Measurements from ENCODE around the gene GPS1.

The GPS1 gene

DNA sequence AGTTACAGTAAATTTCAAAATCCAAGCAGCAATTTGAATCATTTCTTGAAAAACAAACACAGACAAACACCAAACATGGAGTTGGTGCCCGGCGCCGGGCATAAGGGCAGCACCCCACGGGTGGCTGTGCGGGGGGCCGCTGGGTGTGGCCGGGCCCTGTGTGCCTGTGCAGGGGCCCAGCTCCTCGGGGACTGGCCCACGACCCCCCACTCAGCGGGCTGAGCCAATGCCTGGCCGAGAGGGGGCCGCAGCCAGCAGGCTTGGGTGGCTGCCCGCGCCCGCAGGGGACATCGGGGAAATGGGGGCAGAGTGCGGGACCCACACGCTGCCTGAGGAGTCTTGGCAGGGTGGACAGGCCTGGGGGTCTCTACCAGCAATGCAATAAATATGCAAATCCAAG lies 26.7 kb downstream of the GPS1 start:
- DNase-seq (ENCODE audit: low read depth in 3 of 3), result no peak

DNA sequence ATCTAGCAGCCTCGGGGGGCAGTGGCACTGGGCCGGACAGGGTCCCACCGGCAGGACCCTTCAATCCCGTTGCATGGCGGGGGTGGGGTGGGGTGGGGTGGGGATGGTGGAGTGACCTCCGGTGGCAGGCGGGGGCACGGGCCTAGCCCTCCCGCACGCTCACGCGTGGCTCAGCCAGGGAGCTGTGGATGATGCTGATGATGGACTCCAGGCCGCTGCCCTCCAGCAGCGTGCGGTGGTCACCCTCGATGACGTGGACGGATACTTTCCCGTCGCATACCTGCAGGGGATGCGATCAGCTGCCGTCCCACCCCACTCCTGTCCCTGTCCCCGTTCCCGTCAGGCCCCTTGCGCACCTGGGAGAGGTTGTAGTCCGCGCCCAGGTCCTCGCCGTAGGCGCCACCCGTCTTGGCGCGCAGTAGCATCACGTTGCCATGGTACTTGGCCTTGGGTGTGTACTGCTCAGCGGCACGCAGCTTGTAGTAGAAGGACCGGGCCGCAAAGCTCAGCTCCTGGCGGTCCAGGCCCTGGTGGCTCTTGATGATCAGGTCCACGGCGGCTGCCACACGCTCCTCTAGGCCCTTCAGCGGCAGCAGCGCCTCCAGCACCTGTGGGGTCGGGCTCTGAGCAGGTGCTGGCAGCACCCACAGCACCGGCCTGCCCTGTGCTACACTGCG lies 27.4 kb downstream of the GPS1 start:
- no peak for DNase-seq (ENCODE audit: low read depth in 3 of 3)

- no peak for DNase-seq (ENCODE audit: low read depth in 3 of 3)
Observed at GRCh38 chr17:82080048-82080788, 28.5 kb downstream of the GPS1 start.

GRCh38 chr17:82080789-82081464 lies 29.2 kb downstream of the GPS1 start:
- DNase-seq (ENCODE audit: low read depth in 3 of 3), result no peak

DNA sequence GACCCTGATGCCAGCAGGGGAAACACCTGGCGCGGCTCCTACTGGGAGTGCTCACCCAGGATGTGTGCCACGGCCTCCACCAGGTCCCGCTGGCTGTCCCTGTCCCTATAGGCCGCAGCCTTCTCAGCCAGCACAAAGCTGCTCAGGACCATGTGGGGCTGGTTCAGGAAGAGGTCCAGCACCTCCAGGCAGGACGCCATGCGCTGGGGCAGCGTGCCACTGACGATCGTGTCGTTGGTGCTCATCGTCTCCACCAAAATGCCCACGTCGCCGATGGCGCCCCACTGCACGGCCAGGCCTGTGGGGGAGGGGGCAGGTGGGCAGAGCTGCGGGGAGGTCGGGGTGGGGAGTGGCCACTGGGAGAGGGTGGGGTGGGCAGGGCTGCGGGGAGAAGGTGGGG lies 29.8 kb downstream of the GPS1 start:
- no peak for DNase-seq (ENCODE audit: low read depth in 3 of 3)

DNA sequence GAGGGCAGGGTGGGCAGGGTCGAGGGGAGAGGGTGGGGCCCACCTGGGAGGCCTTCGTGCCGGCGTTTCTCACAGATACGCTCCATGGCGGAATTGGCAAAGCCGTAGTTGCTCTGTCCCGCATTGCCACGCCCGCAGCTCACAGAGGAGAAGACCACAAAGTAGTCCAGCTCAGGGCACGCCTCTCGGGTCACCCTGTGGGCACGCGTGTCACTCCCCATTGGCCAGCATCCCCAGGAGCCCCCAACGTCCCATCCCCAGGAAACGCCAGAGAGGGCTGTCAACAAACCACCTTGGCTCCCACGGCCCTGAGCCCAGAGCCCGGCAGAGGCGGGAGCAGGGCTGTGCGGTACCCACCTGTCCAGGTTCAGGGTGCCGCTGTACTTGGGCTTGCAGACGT lies 30.3 kb downstream of the GPS1 start:
- no peak for DNase-seq (ENCODE audit: low read depth in 3 of 3)

- DNase-seq (ENCODE audit: low read depth in 3 of 3), result no peak
Observed at GRCh38 chr17:82082456-82082855, 30.8 kb downstream of the GPS1 start.

DNA sequence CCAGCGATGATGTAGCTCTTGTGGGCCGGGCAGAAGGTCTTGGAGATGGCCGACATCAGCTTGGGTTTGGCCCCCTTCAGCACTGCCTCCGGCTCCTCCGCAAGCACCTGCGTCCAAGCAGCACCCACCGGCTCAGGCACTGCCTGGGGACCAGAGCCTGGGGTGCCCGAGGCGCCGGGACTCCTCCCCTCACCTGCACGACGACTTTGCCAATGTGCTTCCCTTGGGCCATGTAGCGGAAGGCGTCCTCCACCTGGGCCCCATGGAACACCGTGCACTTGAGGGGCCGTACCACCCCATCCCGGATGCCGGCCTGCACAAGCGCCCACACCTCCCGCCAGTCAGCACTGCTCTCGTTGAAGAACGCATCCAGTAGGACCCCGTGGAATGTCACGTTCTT lies 31.3 kb downstream of the GPS1 start:
- no peak for DNase-seq (ENCODE audit: low read depth in 3 of 3)

- DNase-seq (ENCODE audit: low read depth in 3 of 3), result no peak
Observed at GRCh38 chr17:82083533-82084359, 32.0 kb downstream of the GPS1 start.

- DNase-seq (ENCODE audit: low read depth in 3 of 3), result no peak
Observed at GRCh38 chr17:82084373-82085030, 32.8 kb downstream of the GPS1 start.

- no peak for DNase-seq (ENCODE audit: low read depth in 3 of 3)
Observed at GRCh38 chr17:82085031-82085861, 33.5 kb downstream of the GPS1 start.

- no peak for DNase-seq (ENCODE audit: low read depth in 3 of 3)
Observed at GRCh38 chr17:82085931-82086764, 34.5 kb downstream of the GPS1 start.

- DNase-seq (ENCODE audit: low read depth in 3 of 3), result no peak
Observed at GRCh38 chr17:82086941-82087906, 35.5 kb downstream of the GPS1 start.

DNA sequence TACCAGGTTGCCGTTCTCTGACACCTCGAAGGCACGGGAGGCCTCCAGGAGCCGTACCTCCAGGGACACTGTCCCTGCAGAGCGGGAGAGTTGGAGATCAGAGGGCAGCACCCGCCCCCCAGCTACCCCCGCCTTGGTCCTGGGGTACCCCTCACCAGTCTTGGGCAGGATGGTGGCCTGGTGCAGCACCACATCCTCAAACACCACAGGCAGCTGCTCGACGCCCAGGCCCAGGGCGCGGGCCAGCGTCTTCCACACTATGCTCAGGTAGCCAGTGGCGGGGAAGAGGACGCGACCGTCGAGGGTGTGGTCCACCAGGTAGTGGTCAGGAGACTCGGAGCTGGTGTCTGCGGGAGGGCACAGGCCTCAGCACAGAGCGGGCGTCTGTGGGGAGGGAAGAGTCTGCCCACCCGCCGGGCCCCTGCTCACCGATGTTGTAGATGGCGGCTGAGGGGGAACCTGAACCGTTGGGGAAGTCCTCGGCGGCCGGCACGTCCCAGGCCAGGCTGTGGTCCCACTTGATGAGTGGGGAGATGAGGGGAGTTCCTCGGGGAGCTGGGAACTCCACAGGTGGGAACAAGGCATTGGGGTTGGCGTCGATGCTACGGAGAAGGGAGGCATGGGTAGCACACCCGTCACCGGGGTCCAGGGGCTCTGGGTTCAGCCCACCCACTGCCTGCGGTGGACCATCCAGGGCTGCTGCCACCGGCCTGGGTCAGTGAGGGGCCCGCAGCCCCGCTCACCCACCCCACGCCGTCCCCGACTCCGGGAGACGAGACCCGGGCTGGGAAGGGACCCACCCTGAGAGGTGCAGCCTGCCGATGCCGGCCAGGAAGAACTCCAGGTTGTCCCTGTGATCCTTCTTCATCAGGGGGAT lies 36.5 kb downstream of the GPS1 start:
- no peak for DNase-seq (ENCODE audit: low read depth in 3 of 3)

- no peak for DNase-seq (ENCODE audit: low read depth in 3 of 3)
Observed at GRCh38 chr17:82088838-82089722, 37.4 kb downstream of the GPS1 start.

DNA sequence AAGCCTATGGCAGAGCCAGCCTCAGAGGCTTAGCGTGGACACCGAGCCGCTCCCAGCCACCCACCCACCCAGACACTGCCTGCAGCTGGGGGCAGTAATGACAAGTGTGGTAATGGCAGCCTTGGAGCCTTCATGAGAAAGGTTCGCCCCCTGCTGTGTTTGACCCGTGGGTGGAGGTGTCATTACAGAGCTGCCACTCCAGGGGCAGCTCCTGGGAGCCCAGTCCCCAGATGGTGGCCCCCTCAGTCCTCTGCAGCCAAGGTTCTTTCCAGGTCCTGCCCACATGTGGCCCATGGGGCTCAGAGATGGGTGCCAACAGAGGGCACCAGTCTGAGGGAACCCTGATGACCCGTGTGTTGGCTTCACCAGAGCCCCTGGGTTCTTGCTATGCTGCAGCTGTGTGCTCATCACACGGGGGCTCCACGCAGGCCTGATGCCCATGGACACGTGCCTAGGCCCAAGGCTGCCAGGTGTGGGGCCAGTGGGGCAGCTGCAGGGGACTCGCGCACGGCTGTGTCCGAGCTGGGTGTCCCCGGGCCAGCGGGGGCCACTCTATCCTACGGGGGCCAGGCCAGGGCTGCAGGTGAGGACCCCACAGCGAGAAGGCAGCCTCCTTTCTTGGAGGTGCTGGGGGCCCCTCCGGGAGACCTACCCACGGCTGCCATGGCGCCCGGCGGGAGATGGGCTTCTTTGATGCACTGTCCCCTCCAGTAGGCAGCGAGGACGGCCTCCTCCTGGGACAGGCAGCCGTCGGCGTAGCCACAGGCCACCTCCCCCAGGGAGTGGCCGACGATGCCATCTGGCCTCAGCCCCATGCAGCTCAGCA lies 38.2 kb downstream of the GPS1 start:
- DNase-seq (ENCODE audit: low read depth in 3 of 3), result no peak
